ENCODE results near the gene CPB2.

The CPB2 gene

GRCh38 chr13:46126552-46127357, 21.9 kb upstream of the CPB2 start:
- peak; percentile 65 for DNase-seq

GRCh38 chr13:46126056-46126455, 21.2 kb upstream of the CPB2 start:
- DNase-seq = no peak

GRCh38 chr13:46124967-46125933, 20.4 kb upstream of the CPB2 start:
- DNase-seq = peak; percentile 36

GRCh38 chr13:46124531-46124966, 19.7 kb upstream of the CPB2 start:
- peak; percentile 40 for DNase-seq

GRCh38 chr13:46122304-46122703, 17.5 kb upstream of the CPB2 start:
- DNase-seq = no peak

GRCh38 chr13:46121597-46122163, 16.8 kb upstream of the CPB2 start:
- no peak for DNase-seq

- DNase-seq = no peak
Observed at GRCh38 chr13:46121033-46121432, 16.2 kb upstream of the CPB2 start.

GRCh38 chr13:46119883-46120614, 15.2 kb upstream of the CPB2 start:
- DNase-seq = no peak

GRCh38 chr13:46116653-46117502, 12.0 kb upstream of the CPB2 start:
- no peak for DNase-seq

- DNase-seq = peak; percentile 91
Observed at GRCh38 chr13:46114613-46115012, 9.8 kb upstream of the CPB2 start.

GRCh38 chr13:46113596-46113995, 8.8 kb upstream of the CPB2 start:
- peak; percentile 94 for DNase-seq

GRCh38 chr13:46111151-46111550, 6.3 kb upstream of the CPB2 start:
- DNase-seq = no peak

- no peak for DNase-seq
Observed at GRCh38 chr13:46109451-46109850, 4.6 kb upstream of the CPB2 start.

- DNase-seq = peak; percentile 43
Observed at GRCh38 chr13:46106839-46107371, 2.1 kb upstream of the CPB2 start.

- DNase-seq = no peak
Observed at GRCh38 chr13:46103037-46103436, 1.8 kb downstream of the CPB2 start.

- DNase-seq = no peak
Observed at GRCh38 chr13:46102255-46102605, 2.6 kb downstream of the CPB2 start.

- peak; percentile 59 for DNase-seq
Observed at GRCh38 chr13:46101484-46102254, 3.2 kb downstream of the CPB2 start.

GRCh38 chr13:46101002-46101401, 3.8 kb downstream of the CPB2 start:
- DNase-seq = no peak

- peak; percentile 84 for DNase-seq
Observed at GRCh38 chr13:46100191-46100815, 4.5 kb downstream of the CPB2 start.

GRCh38 chr13:46097663-46098062, 7.2 kb downstream of the CPB2 start:
- no peak for DNase-seq

Measured in inflammatory macrophage treated with lipopolysaccharide for 4 hours (primary cell).